PFSK-1 (cell line): ENCODE results near the gene APC2.

ENCODE experiments used
- FOXP2 ChIP-seq: optimal IDR thresholded peaks from 2 replicates; pipeline ENCODE3; 2011; ENCODE audit warnings: borderline replicate concordance, control low read depth, inconsistent platforms; ENCODE audit not compliant: insufficient read depth; ENCODE audit errors: extremely low read length, extremely low read depth
- POLR2AphosphoS5 ChIP-seq: IDR thresholded peaks from 2 replicates; pipeline ENCODE4 v1.6.1; 2012; ENCODE audit warnings: low read depth, mild to moderate bottlenecking, control low read depth, low read length, moderate library complexity
- SIN3A ChIP-seq: IDR thresholded peaks from 2 replicates; pipeline ENCODE4 v1.6.1; 2012; ENCODE audit warnings: mild to moderate bottlenecking, low read length, moderate library complexity, borderline replicate concordance; ENCODE audit not compliant: insufficient read depth
- TAF1 ChIP-seq: IDR thresholded peaks from 2 replicates; pipeline ENCODE4 v1.6.1; 2012; ENCODE audit warnings: low read length, control low read depth, borderline replicate concordance; ENCODE audit not compliant: insufficient read depth
- TF ChIP-seq, protein P1 (sequence below), 2 experiments: IDR thresholded peaks; 2 replicates each; pipeline versions ENCODE4 v1.6.1 to v1.8.0; 2011 to 2012; ENCODE audit warnings: low read depth in 2 of 2, low read length in 2 of 2, control low read depth in 1 of 2, inconsistent platforms in 1 of 2, mild to moderate bottlenecking in 1 of 2, moderate library complexity in 1 of 2; ENCODE audit not compliant: insufficient read depth in 1 of 2

APC2 gene

DNA sequence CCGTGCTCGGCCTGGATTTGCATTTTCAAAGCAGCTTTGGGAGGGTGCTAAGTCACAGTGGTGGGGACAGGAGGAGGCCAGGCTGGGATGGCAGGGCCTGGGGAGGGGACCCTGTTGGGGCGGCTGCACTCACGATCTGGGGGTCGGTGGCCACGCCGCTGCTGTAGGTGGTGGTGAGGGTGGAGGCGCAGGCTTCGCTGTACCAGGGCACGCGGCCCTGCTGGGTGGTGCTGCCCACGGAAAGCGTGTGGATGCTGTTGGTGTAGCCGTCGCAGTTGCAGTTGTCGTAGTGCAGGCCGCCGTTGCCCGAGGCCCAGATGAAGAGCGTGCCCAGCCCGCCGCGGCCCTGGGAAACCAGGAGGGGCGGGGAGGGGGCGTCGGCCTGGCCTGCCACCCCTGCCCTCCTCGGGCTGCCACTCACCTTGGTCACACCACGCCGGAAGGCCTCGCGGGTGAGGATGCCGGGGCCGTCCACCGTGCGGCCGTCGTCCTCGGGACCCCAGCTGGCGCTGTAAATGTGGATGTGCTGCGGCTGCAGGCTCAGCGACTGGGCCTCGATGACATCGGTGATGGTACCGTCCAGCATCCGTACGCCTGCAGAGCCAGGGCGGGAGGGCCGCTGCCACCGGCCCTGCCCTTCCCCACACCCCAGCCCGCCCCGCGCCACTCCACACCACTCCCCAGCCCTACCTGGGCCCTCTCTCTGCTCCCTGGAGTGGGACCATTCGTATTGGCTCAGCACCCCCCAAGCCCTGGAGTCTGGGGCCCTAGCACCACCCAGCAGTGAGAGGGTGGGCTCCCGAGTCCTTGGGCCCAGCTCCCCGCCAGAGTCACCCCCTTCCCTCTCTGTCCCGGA is 37.0 kb downstream of the APC2 start:
- TF ChIP-seq, protein P1, sequence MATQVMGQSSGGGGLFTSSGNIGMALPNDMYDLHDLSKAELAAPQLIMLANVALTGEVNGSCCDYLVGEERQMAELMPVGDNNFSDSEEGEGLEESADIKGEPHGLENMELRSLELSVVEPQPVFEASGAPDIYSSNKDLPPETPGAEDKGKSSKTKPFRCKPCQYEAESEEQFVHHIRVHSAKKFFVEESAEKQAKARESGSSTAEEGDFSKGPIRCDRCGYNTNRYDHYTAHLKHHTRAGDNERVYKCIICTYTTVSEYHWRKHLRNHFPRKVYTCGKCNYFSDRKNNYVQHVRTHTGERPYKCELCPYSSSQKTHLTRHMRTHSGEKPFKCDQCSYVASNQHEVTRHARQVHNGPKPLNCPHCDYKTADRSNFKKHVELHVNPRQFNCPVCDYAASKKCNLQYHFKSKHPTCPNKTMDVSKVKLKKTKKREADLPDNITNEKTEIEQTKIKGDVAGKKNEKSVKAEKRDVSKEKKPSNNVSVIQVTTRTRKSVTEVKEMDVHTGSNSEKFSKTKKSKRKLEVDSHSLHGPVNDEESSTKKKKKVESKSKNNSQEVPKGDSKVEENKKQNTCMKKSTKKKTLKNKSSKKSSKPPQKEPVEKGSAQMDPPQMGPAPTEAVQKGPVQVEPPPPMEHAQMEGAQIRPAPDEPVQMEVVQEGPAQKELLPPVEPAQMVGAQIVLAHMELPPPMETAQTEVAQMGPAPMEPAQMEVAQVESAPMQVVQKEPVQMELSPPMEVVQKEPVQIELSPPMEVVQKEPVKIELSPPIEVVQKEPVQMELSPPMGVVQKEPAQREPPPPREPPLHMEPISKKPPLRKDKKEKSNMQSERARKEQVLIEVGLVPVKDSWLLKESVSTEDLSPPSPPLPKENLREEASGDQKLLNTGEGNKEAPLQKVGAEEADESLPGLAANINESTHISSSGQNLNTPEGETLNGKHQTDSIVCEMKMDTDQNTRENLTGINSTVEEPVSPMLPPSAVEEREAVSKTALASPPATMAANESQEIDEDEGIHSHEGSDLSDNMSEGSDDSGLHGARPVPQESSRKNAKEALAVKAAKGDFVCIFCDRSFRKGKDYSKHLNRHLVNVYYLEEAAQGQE (IDR thresholded peaks at IDR 0.05; ENCODE audit: insufficient read depth in 1 of 2, low read depth in 2 of 2, low read length in 2 of 2): no peak
- TF ChIP-seq POLR2AphosphoS5 (no peak), FOXP2 (no peak), TAF1 (no peak), SIN3A (no peak)

DNA sequence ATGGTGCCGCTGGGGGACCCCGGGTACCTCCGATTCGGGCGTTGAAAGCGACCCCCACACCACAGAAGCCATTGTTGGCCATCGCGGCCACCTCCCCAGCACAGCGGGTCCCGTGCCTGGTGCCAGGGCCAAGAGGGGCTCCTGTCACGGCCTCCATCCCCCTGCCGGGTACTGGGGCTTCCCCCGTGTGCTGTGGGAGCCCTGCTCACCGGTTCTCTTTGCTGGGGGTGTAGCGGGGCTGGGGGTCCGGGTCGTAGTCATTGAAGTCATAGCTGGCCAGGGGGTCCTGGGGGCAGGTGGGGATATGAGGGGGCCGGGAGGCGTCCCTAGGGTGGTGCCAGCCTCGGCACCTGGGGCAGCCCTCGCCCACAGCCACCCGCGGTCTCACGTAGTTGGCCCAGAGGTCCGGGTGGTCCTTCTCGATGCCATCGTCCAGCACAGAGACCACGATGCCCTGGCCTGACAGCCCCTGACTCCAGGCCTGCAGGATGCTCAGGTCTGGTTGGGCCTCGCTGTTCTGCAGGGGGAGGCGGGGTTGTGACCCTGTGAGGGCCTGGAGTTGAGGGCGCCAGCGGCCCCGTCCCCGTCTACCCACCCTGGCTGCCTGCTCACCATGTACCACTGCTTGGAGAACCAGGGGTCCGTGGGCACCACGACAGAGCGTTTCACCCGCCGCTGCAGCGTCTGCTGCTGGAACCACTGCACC is 37.8 kb downstream of the APC2 start:
- TF ChIP-seq, protein P1 (IDR thresholded peaks at IDR 0.05; ENCODE audit: insufficient read depth in 1 of 2, low read depth in 2 of 2, low read length in 2 of 2): no peak
- TF ChIP-seq POLR2AphosphoS5 (no peak), SIN3A (no peak), TAF1 (no peak), FOXP2 (no peak)

DNA sequence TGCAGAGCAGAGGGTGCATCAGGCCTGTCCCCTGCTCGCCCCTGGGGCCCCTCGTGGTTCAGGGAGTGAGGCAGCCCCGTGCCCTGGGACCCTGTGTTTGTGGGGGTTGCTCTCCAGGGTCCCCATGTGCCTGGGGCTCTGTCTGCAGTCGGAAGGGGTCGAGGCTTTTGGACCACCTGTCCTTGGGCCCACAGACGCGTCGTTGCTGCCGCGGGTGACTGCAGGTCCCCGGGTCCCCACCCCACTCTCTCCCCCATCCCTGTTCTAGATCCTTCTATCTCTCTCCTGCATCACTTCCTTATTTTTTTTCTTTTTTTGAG is 38.3 kb downstream of the APC2 start:
- TF ChIP-seq FOXP2: no peak
- TF ChIP-seq, protein P1 (IDR thresholded peaks at IDR 0.05; ENCODE audit: insufficient read depth in 1 of 2, low read depth in 2 of 2, low read length in 2 of 2): no peak
- TF ChIP-seq TAF1: no peak
- no peak for TF ChIP-seq POLR2AphosphoS5
- TF ChIP-seq SIN3A: no peak

DNA sequence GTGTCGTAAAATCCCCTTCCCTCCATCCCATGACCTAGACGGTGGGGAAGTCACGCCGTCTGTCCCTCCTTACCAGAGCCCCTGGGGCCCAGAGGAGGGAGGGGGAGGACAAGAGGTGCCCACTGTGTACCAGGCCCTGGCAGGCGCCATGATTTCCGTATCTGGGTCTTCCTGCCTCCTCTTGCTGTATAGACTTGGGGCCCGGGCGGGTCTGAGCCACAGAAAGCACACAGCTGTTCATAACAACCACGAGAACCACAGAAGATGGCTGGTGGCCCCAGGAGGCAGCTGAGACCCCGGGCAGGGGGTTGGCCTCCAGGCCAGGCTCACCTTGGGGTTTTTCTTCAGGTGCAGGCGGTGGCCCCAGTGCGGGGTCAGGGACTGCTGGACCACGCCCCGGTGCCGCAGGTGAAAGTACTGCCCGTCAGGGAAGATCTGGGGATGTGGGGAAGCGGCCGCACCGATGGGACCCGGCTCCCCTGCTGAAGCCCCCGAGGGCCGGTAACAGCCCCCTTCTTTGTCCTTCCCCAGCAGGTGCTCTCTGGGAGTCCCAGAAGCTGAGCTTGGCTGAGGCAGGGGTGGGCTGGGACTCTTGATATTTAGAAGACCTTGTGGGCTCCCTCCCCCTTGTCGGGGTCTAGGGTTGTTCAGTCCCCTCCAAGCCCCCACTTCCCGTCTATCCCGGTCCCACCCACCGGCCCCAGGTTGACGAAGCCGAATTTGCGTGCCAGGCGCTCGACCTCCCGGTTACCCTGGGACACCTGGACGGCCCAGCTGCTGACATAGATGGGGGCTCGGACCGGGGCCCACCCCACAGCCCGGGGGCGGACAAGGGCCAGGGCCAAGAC is 39.8 kb downstream of the APC2 start:
- TF ChIP-seq FOXP2: no peak
- TF ChIP-seq, protein P1 (IDR thresholded peaks at IDR 0.05; ENCODE audit: insufficient read depth in 1 of 2, low read depth in 2 of 2, low read length in 2 of 2): no peak
- no peak for TF ChIP-seq TAF1
- no peak for TF ChIP-seq SIN3A
- no peak for TF ChIP-seq POLR2AphosphoS5
